ENCODE results near the gene CEP192.

DNA sequence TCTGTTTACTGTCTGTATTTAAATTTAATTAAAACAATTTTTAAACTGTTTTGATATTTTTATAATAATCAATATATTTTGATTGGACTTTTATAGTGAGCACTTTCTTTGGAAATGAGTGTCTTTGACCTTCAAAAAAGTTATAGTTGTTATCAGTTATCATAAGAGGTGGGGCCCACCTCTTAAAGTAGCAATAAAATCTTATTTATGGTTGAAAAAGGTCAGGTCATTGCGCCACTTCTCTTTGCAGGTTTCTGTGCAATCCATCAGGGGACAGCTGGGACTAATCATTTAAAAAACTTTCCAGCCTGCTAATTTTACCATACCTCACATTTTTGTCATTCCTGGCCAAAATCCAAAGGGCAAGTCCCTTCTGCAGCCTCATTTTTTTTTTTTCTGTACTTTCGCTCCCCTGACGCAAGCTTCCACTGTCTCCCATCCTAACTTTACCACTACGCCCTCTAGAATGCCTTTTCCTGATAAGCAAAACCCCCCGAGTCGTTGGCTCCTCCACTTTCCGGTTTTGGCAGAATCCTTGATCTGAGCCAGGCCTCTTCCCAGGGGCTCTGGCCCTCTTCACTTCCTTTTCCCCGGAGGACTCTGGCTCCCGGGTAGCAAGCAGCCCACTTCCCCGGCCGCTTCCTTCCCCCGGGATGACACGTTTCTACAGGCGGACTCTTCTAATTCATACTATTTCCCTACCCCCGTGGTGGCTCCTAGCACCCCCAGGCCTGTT is 44.4 kb upstream of the CEP192 start:
- TF ChIP-seq CTCF (IDR thresholded peaks at IDR 0.05): no peak
- no peak for TF ChIP-seq POLR2A (IDR thresholded peaks at IDR 0.05)
- no peak for TF ChIP-seq POLR2AphosphoS5 (IDR thresholded peaks at IDR 0.05; ENCODE audit: insufficient read depth in 1 of 2, low read depth in 1 of 2)

All from vagina (tissue), 2 donors.